HCT116 (cell line): ENCODE data around the gene TLR5.

Source experiments
- CBX3 ChIP-seq: IDR thresholded peaks from 2 replicates; pipeline ENCODE4 v1.6.1; 2012; ENCODE audit warnings: low read depth
- EZH2 ChIP-seq: fragments of 200-600 bp; sonication (generic); IDR thresholded peaks from 2 replicates; pipeline ENCODE4 v1.6.1; 2017; ENCODE audit warnings: antibody characterized with exemption, mixed run types
- FOSL1 ChIP-seq: IDR thresholded peaks from 2 replicates; pipeline ENCODE4 v1.6.1; 2012; ENCODE audit warnings: low read depth
- JUND ChIP-seq: IDR thresholded peaks from 2 replicates; pipeline ENCODE4 v1.6.1; 2012
- POLR2A ChIP-seq: IDR thresholded peaks from 2 replicates; pipeline ENCODE4 v1.7.0; 2011; ENCODE audit warnings: borderline replicate concordance; ENCODE audit not compliant: insufficient read depth, insufficient read length; ENCODE audit errors: extremely low read depth
- POLR2AphosphoS5 ChIP-seq: IDR thresholded peaks from 2 replicates; pipeline ENCODE4 v1.6.1; 2011; ENCODE audit warnings: mild to moderate bottlenecking, low read depth, low read length, moderate library complexity
- RAD21 ChIP-seq: IDR thresholded peaks from 2 replicates; pipeline ENCODE4 v1.6.1; 2012; ENCODE audit warnings: low read depth, mild to moderate bottlenecking
- SP1 ChIP-seq: IDR thresholded peaks from 2 replicates; pipeline ENCODE4 v1.6.1; 2012; ENCODE audit warnings: low read depth
- ZFX ChIP-seq: fragments of 450-650 bp; IDR thresholded peaks from 2 replicates; pipeline ENCODE4 v1.6.1; 2017
- ZNF274 ChIP-seq: fragments of 200-500 bp; sonication (Bioruptor generic); IDR thresholded peaks from 2 replicates; pipeline ENCODE4 v1.6.1; 2014; ENCODE audit warnings: mild to moderate bottlenecking, low read depth, low read length, inconsistent platforms
- TF ChIP-seq, protein P1 (sequence below), 3 experiments: fragments of 200-600 bp in 1 of 3; sonication (generic) in 1 of 3; IDR thresholded peaks in 2 of 3; conservative IDR thresholded peaks in 1 of 3; 2 replicates each; pipeline ENCODE4 v1.5.1; 2012 to 2017; ENCODE audit warnings: low read depth in 2 of 3, low read length in 2 of 3, antibody characterized with exemption in 1 of 3, borderline replicate concordance in 1 of 3, control low read depth in 1 of 3, mild to moderate bottlenecking in 1 of 3, mixed read lengths in 1 of 3, mixed run types in 1 of 3, moderate library complexity in 1 of 3; ENCODE audit not compliant: insufficient read depth in 1 of 3
- TF ChIP-seq, protein P2 (sequence below): IDR thresholded peaks from 2 replicates; pipeline ENCODE4 v1.6.1; 2012
- TF ChIP-seq, protein P3 (sequence below): IDR thresholded peaks from 2 replicates; pipeline ENCODE4 v1.6.1; 2011; ENCODE audit warnings: mild to moderate bottlenecking, low read length, moderate library complexity; ENCODE audit not compliant: insufficient replicate concordance; ENCODE audit errors: extremely low read depth
- TF ChIP-seq, protein P4 (sequence below): IDR thresholded peaks from 2 replicates; pipeline ENCODE4 v1.6.1; 2012

DNA sequence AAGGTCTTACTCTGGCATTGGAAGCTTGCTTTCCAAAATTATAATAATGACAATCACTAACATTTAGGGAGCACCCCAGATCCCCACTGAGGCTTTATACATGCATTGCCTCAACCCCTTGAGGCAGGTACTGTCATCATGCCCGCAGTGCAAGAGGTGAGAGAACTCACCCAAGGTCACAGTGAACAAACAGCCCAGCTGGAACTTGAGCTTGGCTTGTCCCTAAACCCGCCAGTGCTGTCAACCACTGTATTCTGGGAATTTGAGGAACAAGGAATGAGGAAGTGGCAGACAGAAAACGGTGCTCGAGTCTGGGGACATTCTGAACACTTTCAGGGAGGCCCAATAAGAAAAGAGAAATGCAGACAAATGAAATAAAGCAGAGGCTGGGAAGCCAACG lies 34.6 kb upstream of the TLR5 start:
- no peak for TF ChIP-seq POLR2AphosphoS5
- TF ChIP-seq, protein P1, sequence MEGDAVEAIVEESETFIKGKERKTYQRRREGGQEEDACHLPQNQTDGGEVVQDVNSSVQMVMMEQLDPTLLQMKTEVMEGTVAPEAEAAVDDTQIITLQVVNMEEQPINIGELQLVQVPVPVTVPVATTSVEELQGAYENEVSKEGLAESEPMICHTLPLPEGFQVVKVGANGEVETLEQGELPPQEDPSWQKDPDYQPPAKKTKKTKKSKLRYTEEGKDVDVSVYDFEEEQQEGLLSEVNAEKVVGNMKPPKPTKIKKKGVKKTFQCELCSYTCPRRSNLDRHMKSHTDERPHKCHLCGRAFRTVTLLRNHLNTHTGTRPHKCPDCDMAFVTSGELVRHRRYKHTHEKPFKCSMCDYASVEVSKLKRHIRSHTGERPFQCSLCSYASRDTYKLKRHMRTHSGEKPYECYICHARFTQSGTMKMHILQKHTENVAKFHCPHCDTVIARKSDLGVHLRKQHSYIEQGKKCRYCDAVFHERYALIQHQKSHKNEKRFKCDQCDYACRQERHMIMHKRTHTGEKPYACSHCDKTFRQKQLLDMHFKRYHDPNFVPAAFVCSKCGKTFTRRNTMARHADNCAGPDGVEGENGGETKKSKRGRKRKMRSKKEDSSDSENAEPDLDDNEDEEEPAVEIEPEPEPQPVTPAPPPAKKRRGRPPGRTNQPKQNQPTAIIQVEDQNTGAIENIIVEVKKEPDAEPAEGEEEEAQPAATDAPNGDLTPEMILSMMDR (IDR thresholded peaks at IDR 0.05 in 2 of 3, conservative IDR thresholded peaks at IDR 0.05 in 1 of 3; ENCODE audit: borderline replicate concordance in 1 of 3, insufficient read depth in 1 of 3, low read depth in 2 of 3, low read length in 2 of 3): no peak
- TF ChIP-seq CBX3: no peak
- TF ChIP-seq, protein P2, sequence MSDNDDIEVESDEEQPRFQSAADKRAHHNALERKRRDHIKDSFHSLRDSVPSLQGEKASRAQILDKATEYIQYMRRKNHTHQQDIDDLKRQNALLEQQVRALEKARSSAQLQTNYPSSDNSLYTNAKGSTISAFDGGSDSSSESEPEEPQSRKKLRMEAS: no peak
- no peak for TF ChIP-seq ZNF274
- TF ChIP-seq POLR2A: no peak
- TF ChIP-seq, protein P3, sequence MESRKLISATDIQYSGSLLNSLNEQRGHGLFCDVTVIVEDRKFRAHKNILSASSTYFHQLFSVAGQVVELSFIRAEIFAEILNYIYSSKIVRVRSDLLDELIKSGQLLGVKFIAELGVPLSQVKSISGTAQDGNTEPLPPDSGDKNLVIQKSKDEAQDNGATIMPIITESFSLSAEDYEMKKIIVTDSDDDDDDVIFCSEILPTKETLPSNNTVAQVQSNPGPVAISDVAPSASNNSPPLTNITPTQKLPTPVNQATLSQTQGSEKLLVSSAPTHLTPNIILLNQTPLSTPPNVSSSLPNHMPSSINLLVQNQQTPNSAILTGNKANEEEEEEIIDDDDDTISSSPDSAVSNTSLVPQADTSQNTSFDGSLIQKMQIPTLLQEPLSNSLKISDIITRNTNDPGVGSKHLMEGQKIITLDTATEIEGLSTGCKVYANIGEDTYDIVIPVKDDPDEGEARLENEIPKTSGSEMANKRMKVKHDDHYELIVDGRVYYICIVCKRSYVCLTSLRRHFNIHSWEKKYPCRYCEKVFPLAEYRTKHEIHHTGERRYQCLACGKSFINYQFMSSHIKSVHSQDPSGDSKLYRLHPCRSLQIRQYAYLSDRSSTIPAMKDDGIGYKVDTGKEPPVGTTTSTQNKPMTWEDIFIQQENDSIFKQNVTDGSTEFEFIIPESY: no peak
- TF ChIP-seq, protein P4, sequence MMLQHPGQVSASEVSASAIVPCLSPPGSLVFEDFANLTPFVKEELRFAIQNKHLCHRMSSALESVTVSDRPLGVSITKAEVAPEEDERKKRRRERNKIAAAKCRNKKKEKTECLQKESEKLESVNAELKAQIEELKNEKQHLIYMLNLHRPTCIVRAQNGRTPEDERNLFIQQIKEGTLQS: no peak
- no peak for TF ChIP-seq SP1
- no peak for TF ChIP-seq ZFX
- no peak for TF ChIP-seq JUND
- TF ChIP-seq RAD21: no peak
- TF ChIP-seq FOSL1: no peak
- no peak for TF ChIP-seq EZH2
